ENCODE results near the gene GPR62. TPM values are rescaled to one million over a fixed set of nuclear protein-coding genes. Genes with fewer than 3 reads are reported as not detected.
A peak's percentile ranks its signal among the peaks of the same experiment; 100 is the strongest.

GPR62 gene
- total and polyA plus RNA-seq, 4 donors: 0.15 TPM; not detected in 3

- Histone ChIP-seq H3K4me3 (ENCODE audit: low read length in 2 of 2) (peak overlapping the region; percentile 23 to 44), H3K36me3 (ENCODE audit: control insufficient read depth in 1 of 2, insufficient read depth in 2 of 2, low read length in 1 of 2) (no peaks in the 10 kb centered on the region), H3K4me1 (ENCODE audit: control insufficient read depth in 1 of 2, insufficient read depth in 2 of 2, low read length in 2 of 2) (no peaks in the 10 kb centered on the region), H3K27me3 (ENCODE audit: control insufficient read depth in 1 of 2, insufficient read depth in 2 of 2, low read length in 1 of 2) (no peaks in the 10 kb centered on the region), H3K27ac (ENCODE audit: low read depth in 1 of 2, low read length in 2 of 2) (peak overlapping the region in 1 of 2 donors; percentile 41), H3K9me3 (ENCODE audit: control insufficient read depth, low read length) (no peaks in the 10 kb centered on the region)
- intact Hi-C loops (cut with DNase I): loop anchor here in 1 of 2 donors (1.0 kb wide), 1 partner anchor 32 kb away; the partner anchor contains the start of gene PARP3
- DNase-seq (peak in 1 of 2 donors; percentile 63), ATAC-seq (ENCODE audit: low FRiP score) (peak; percentile 53)
- WGBS, 2 donors: 11 to 16% methylated on average over 30 of the region's 30 CpGs
Observed at GRCh38 chr3:51974277-51974962, 19.2 kb downstream of the GPR62 start.

GRCh38 chr3:51974963-51975851 is 20.0 kb downstream of the GPR62 start, which contains the start of gene ABHD14A:
TSS of gene ABHD14A (plus strand) at chr3:51975064. CDS start at chr3:51975136, 72 bp downstream.
- intact Hi-C loops (cut with DNase I): loop anchor here in 1 of 2 donors (1.0 kb wide), 1 partner anchor 33 kb away; the partner anchor contains the start of gene PARP3
- 0 to 1% methylated on average over 59 to 63 of the region's 63 CpGs for WGBS, 2 donors
- Histone ChIP-seq H3K27me3 (ENCODE audit: control insufficient read depth in 1 of 2, insufficient read depth in 2 of 2, low read length in 1 of 2) (no peaks in the 10 kb centered on the region), H3K27ac (ENCODE audit: low read depth in 1 of 2, low read length in 2 of 2) (peak within 1 kb of the TSS in 1 of 2 donors; percentile 41), H3K9me3 (ENCODE audit: control insufficient read depth, low read length) (no peaks in the 10 kb centered on the region), H3K4me1 (ENCODE audit: control insufficient read depth in 1 of 2, insufficient read depth in 2 of 2, low read length in 2 of 2) (no peaks in the 10 kb centered on the region), H3K36me3 (ENCODE audit: control insufficient read depth in 1 of 2, insufficient read depth in 2 of 2, low read length in 1 of 2) (no peaks in the 10 kb centered on the region), H3K4me3 (ENCODE audit: low read length in 2 of 2) (peak within 1 kb of the TSS; percentile 44 to 60)
- DNase-seq (peak; percentile 79 to 90), ATAC-seq (ENCODE audit: low FRiP score) (peak; percentile 87)

DNA sequence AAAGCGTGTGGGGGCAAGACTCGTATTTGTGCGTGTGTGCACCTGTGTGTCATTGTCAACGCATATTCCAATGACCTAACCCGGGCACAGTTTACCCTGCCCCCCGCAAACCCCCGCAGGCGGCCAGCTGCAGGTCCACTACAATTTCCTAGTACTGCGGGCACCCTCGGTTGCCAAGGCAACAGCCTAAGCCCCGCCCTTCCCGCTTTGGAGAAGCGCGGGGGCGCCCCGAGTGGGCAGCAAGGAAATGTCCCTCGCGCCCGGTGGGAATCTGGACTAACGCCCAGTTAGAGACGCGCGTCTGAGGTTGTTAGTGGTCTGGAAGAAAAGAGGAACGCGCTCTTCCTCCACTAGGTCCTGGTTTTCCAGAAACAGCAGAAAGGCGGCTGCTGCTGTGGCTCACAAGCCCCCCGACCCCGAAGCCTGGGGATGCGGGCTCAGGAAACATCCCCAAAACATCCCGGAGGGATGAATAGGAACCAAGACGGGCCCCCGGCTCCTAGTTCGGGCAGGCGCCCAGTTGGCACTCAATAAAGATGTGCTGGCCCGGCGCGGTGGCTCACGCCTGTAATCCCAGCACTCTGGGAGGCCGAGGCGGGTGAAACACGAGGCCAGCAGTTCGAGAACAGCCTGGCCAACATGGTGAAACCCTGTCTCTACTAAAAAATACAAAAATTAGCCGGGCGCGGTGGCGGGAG is 20.8 kb downstream of the GPR62 start:
- DNase-seq (peak; percentile 90 to 93), ATAC-seq (ENCODE audit: low FRiP score) (peak; percentile 25)
- Histone ChIP-seq H3K36me3 (ENCODE audit: control insufficient read depth in 1 of 2, insufficient read depth in 2 of 2, low read length in 1 of 2) (no peaks in the 10 kb centered on the region), H3K27me3 (ENCODE audit: control insufficient read depth in 1 of 2, insufficient read depth in 2 of 2, low read length in 1 of 2) (no peaks in the 10 kb centered on the region), H3K9me3 (ENCODE audit: control insufficient read depth, low read length) (no peaks in the 10 kb centered on the region), H3K4me1 (ENCODE audit: control insufficient read depth in 1 of 2, insufficient read depth in 2 of 2, low read length in 2 of 2) (no peaks in the 10 kb centered on the region), H3K4me3 (ENCODE audit: low read length in 2 of 2) (no peak overlapping the region), H3K27ac (ENCODE audit: low read depth in 1 of 2, low read length in 2 of 2) (peak overlapping the region in 1 of 2 donors; percentile 25)
- intact Hi-C loops (cut with DNase I): no loop called here
- WGBS, 2 donors: 25 to 28% methylated on average over 46 of the region's 46 CpGs

- H3K27me3 ChIP-seq (ENCODE audit: control insufficient read depth in 1 of 2, insufficient read depth in 2 of 2, low read length in 1 of 2): no peaks in the 10 kb centered on the region
- no peak overlapping the region for H3K4me3 ChIP-seq (ENCODE audit: low read length in 2 of 2)
- WGBS, 2 donors: 88 to 89% methylated on average over 9 of the region's 9 CpGs
- no peaks in the 10 kb centered on the region for H3K36me3 ChIP-seq (ENCODE audit: control insufficient read depth in 1 of 2, insufficient read depth in 2 of 2, low read length in 1 of 2)
- H3K9me3 ChIP-seq (ENCODE audit: control insufficient read depth, low read length): no peaks in the 10 kb centered on the region
- intact Hi-C loops (cut with DNase I): no loop called here
- DNase-seq (no peak), ATAC-seq (ENCODE audit: low FRiP score) (no peak)
- H3K4me1 ChIP-seq (ENCODE audit: control insufficient read depth in 1 of 2, insufficient read depth in 2 of 2, low read length in 2 of 2): no peaks in the 10 kb centered on the region
- H3K27ac ChIP-seq (ENCODE audit: low read depth in 1 of 2, low read length in 2 of 2): no peak overlapping the region
Observed at GRCh38 chr3:51977446-51978142, 22.4 kb downstream of the GPR62 start.

DNA sequence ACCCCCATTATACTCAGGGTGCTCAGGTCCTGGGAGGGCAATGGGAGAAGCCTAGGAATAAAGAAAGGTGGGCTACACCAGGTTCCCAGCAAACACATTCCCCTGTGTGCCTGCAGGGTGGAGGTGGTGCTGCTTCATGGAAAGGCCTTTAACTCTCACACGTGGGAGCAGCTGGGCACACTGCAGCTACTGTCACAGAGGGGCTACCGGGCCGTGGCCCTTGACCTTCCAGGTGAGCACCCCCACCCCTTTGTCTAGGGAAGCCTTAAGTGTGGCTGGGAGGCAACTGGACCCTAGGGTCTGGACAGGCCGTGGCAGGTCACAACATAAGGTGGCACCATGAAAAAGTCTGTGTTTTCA is 22.9 kb downstream of the GPR62 start:
- Histone ChIP-seq H3K36me3 (ENCODE audit: control insufficient read depth in 1 of 2, insufficient read depth in 2 of 2, low read length in 1 of 2) (no peaks in the 10 kb centered on the region), H3K27ac (ENCODE audit: low read depth in 1 of 2, low read length in 2 of 2) (no peak overlapping the region), H3K4me1 (ENCODE audit: control insufficient read depth in 1 of 2, insufficient read depth in 2 of 2, low read length in 2 of 2) (no peaks in the 10 kb centered on the region), H3K4me3 (ENCODE audit: low read length in 2 of 2) (no peak overlapping the region), H3K9me3 (ENCODE audit: control insufficient read depth, low read length) (no peaks in the 10 kb centered on the region), H3K27me3 (ENCODE audit: control insufficient read depth in 1 of 2, insufficient read depth in 2 of 2, low read length in 1 of 2) (no peaks in the 10 kb centered on the region)
- ATAC-seq (ENCODE audit: low FRiP score): no peak
- no peak for DNase-seq
- intact Hi-C loops (cut with DNase I): no loop called here
- 76 to 81% methylated on average over 4 of the region's 4 CpGs for WGBS, 2 donors

DNA sequence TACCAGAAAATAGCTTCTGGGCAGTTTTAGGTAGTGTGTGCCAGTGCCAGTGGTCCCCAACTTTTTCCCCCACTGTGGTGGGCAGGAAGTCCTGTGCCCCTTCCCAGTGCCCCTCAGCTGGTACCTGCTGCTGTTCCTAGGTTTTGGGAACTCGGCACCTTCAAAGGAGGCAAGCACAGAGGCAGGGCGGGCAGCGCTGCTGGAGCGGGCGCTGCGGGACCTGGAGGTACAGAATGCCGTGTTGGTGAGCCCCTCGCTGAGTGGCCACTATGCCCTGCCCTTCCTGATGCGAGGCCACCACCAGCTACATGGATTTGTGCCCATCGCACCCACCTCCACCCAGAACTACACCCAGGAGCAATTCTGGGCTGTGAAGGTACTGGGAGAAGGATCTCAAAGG is 25.1 kb downstream of the GPR62 start:
- DNase-seq: no peak
- no peak for ATAC-seq (ENCODE audit: low FRiP score)

DNA sequence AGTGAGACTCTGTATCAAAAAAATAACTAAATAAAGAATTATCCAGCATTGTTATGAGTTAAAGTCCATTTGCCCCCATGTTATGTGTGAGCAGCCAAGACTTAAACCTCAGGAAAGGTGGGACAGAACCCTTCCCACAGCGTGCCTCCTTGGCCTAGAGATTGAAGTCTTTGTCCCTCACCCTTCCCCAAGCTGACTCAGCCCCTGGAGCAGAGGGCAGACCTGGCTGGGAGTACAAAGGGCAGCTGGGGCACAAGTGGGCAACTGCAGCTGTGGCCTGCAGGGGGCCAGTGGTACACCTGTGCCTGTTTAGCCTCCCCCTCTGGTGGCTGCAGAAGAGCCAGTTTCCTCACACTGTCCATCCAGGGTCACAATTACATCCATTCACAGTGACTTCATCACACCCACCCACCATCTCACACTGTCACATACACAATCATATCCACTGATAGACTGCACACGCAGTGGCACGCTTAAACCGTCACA is 27.2 kb downstream of the GPR62 start:
- H3K4me1 ChIP-seq (ENCODE audit: control insufficient read depth in 1 of 2, insufficient read depth in 2 of 2, low read length in 2 of 2): no peaks in the 10 kb centered on the region
- ATAC-seq (ENCODE audit: low FRiP score): peak; percentile 4
- intact Hi-C loops (cut with DNase I): no loop called here
- no peaks in the 10 kb centered on the region for H3K36me3 ChIP-seq (ENCODE audit: control insufficient read depth in 1 of 2, insufficient read depth in 2 of 2, low read length in 1 of 2)
- 14 to 19% methylated on average over 4 of the region's 4 CpGs for WGBS, 2 donors
- H3K4me3 ChIP-seq (ENCODE audit: low read length in 2 of 2): peak overlapping the region in 1 of 2 donors; percentile 40
- H3K9me3 ChIP-seq (ENCODE audit: control insufficient read depth, low read length): no peaks in the 10 kb centered on the region
- no peaks in the 10 kb centered on the region for H3K27me3 ChIP-seq (ENCODE audit: control insufficient read depth in 1 of 2, insufficient read depth in 2 of 2, low read length in 1 of 2)
- no peak for DNase-seq
- H3K27ac ChIP-seq (ENCODE audit: low read depth in 1 of 2, low read length in 2 of 2): peak overlapping the region; percentile 71 to 83

More for the DNA sequence above, 25.1 kb downstream of the GPR62 start:
- Histone ChIP-seq H3K4me3 (ENCODE audit: low read length in 2 of 2) (no peak overlapping the region), H3K27ac (ENCODE audit: low read depth in 1 of 2, low read length in 2 of 2) (no peak overlapping the region), H3K9me3 (ENCODE audit: control insufficient read depth, low read length) (no peaks in the 10 kb centered on the region), H3K36me3 (ENCODE audit: control insufficient read depth in 1 of 2, insufficient read depth in 2 of 2, low read length in 1 of 2) (no peaks in the 10 kb centered on the region), H3K27me3 (ENCODE audit: control insufficient read depth in 1 of 2, insufficient read depth in 2 of 2, low read length in 1 of 2) (no peaks in the 10 kb centered on the region), H3K4me1 (ENCODE audit: control insufficient read depth in 1 of 2, insufficient read depth in 2 of 2, low read length in 2 of 2) (no peaks in the 10 kb centered on the region)
- 98% methylated on average over 10 of the region's 10 CpGs for WGBS, 2 donors
- intact Hi-C loops (cut with DNase I): no loop called here

All from aorta (tissue), 5 donors.